ENCODE measurements around the gene MLH3. TPM values are rescaled to one million over a fixed set of nuclear protein-coding genes. Genes with fewer than 3 reads are reported as not detected.

Gene MLH3
- total and polyA plus RNA-seq, 2 of the 13 experiments (the other 11 are each of a cell fraction or from before 2014, with no cell fraction given) = 14.4 to 24.8 TPM

DNA sequence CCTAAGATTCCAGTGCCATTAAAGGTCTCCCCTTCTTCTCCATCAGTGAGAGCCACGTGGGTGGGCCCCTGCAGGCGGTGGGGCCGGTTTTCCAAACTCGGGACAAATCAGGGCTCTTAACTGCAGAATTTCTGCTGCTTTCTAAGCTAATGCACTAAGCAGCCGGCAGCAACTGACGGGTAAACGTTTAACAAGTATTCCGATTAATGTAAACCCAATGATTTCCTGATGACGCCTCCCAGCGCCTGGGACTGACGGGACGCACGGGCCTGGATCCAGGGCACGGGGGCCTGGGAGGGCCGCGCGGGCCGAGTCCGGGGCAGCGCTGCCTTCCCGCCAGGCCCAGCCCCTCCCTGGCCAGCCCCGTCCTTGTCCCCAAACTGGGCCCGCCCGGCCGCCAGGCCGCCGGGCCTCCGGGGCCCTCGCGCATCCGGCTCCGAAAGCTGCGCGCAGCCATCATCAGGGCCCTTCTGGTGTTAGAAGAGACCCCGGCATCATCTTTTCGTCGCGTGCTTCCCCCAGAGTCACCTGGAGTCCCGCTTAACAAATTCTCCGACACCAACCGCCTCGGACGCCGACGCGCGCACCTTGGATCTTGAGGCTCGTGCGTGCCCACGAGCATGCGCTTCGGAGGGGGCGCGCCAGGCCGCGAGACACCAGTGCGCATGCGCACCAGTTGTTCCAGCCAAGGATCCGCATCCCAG, at the start of gene MLH3 (continued):
- peak; percentile 31 for TF ChIP-seq YY1 (IDR thresholded peaks at IDR 0.05; ENCODE audit: insufficient read depth, insufficient replicate concordance, low read depth, low read length)
- TF ChIP-seq ZNF766 (CRISPR knock-in tag; IDR thresholded peaks at IDR 0.05; ENCODE audit: borderline replicate concordance) = peak; percentile 95
- TF ChIP-seq SETDB1 (CRISPR knock-in tag; IDR thresholded peaks at IDR 0.05; ENCODE audit: borderline replicate concordance) = no peak
- TF ChIP-seq HDAC2 (CRISPR knock-in tag; IDR thresholded peaks at IDR 0.05) = 0 out of 2 replicates have a peak, but pooled peaks have one; percentile 15
- TF ChIP-seq CAMTA2 (CRISPR knock-in tag; IDR thresholded peaks at IDR 0.05; ENCODE audit: borderline replicate concordance) = no peak
- TF ChIP-seq TBX2 (CRISPR knock-in tag; IDR thresholded peaks at IDR 0.05; ENCODE audit: borderline replicate concordance) = peak; percentile 62; the same call in 1 of the 2 replicates
- TF ChIP-seq, protein P1, sequence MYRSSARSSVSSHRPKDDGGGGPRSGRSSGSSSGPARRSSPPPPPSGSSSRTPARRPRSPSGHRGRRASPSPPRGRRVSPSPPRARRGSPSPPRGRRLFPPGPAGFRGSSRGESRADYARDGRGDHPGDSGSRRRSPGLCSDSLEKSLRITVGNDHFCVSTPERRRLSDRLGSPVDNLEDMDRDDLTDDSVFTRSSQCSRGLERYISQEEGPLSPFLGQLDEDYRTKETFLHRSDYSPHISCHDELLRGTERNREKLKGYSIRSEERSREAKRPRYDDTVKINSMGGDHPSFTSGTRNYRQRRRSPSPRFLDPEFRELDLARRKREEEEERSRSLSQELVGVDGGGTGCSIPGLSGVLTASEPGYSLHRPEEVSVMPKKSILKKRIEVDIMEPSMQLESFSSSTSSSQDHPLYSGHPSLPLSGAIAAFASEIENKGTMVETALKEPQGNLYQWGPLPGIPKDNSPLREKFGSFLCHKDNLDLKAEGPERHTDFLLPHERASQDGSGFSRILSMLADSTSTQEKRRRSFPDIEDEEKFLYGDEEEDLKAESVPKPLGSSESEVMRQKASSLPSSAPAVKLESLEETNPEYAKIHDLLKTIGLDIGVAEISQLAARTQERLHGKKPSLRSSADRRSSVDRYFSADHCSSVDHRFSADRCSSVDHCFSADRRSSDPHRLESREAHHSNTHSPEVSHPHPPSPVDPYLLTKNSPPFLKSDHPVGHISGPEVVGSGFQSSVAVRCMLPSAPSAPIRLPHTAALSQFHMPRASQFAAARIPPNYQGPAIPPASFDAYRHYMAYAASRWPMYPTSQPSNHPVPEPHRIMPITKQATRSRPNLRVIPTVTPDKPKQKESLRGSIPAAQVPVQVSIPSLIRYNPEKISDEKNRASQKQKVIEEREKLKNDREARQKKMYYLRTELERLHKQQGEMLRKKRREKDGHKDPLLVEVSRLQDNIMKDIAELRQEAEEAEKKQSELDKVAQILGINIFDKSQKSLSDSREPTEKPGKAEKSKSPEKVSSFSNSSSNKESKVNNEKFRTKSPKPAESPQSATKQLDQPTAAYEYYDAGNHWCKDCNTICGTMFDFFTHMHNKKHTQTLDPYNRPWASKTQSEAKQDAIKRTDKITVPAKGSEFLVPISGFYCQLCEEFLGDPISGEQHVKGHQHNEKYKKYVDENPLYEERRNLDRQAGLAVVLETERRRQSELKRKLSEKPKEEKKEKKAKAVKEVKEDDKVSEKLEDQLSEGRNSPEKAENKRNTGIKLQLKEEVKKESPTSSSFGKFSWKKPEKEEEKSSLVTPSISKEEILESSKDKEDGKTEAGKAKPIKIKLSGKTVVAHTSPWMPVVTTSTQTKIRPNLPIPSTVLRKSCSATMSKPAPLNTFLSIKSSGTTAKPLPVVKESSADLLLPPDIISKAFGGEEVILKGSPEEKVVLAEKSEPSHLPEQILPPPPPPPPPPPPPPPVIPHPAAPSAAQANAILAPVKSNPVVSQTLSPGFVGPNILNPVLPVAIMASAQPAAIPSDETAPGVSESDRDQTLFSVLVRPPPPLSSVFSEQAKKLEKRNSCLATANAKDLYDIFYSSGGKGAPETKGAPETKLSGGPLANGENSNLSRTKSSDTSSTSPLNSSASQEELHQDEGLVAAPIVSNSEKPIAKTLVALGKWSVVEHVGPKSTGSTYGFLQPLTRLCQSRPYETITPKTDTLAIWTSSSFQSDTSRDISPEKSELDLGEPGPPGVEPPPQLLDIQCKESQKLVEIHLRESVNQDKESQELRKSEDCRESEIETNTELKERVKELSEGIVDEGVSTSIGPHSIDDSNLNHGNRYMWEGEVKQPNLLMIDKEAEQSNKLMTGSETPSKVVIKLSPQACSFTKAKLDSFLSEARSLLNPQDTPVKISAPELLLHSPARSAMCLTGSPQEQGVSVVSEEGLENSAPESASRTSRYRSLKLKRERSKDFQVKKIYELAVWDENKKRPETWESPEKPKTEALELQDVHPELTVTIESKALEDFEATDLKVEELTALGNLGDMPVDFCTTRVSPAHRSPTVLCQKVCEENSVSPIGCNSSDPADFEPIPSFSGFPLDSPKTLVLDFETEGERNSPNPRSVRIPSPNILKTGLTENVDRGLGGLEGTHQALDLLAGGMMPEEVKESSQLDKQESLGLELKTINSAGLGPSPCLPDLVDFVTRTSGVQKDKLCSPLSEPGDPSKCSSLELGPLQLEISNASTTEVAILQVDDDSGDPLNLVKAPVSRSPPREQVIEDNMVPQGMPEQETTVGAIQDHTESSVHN (CRISPR knock-in tag; IDR thresholded peaks at IDR 0.05) = no peak
- TF ChIP-seq TP53 (CRISPR knock-in tag; conservative IDR thresholded peaks at IDR 0.05) = no peak
- TF ChIP-seq, protein P2, sequence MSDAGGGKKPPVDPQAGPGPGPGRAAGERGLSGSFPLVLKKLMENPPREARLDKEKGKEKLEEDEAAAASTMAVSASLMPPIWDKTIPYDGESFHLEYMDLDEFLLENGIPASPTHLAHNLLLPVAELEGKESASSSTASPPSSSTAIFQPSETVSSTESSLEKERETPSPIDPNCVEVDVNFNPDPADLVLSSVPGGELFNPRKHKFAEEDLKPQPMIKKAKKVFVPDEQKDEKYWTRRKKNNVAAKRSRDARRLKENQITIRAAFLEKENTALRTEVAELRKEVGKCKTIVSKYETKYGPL (CRISPR knock-in tag; IDR thresholded peaks at IDR 0.05) = peak; percentile 47; the same call in 1 of the 2 replicates
- peak; percentile 50; the same call in 1 of the 2 replicates for TF ChIP-seq CEBPG (CRISPR knock-in tag; IDR thresholded peaks at IDR 0.05)
- no peak for TF ChIP-seq TARDBP (CRISPR knock-in tag; IDR thresholded peaks at IDR 0.05)
- TF ChIP-seq AHR (CRISPR knock-in tag; IDR thresholded peaks at IDR 0.05) = no peak
- TF ChIP-seq, protein P3, sequence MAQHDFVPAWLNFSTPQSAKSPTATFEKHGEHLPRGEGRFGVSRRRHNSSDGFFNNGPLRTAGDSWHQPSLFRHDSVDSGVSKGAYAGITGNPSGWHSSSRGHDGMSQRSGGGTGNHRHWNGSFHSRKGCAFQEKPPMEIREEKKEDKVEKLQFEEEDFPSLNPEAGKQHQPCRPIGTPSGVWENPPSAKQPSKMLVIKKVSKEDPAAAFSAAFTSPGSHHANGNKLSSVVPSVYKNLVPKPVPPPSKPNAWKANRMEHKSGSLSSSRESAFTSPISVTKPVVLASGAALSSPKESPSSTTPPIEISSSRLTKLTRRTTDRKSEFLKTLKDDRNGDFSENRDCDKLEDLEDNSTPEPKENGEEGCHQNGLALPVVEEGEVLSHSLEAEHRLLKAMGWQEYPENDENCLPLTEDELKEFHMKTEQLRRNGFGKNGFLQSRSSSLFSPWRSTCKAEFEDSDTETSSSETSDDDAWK (CRISPR knock-in tag; IDR thresholded peaks at IDR 0.05) = no peak
- TF ChIP-seq, protein P4, sequence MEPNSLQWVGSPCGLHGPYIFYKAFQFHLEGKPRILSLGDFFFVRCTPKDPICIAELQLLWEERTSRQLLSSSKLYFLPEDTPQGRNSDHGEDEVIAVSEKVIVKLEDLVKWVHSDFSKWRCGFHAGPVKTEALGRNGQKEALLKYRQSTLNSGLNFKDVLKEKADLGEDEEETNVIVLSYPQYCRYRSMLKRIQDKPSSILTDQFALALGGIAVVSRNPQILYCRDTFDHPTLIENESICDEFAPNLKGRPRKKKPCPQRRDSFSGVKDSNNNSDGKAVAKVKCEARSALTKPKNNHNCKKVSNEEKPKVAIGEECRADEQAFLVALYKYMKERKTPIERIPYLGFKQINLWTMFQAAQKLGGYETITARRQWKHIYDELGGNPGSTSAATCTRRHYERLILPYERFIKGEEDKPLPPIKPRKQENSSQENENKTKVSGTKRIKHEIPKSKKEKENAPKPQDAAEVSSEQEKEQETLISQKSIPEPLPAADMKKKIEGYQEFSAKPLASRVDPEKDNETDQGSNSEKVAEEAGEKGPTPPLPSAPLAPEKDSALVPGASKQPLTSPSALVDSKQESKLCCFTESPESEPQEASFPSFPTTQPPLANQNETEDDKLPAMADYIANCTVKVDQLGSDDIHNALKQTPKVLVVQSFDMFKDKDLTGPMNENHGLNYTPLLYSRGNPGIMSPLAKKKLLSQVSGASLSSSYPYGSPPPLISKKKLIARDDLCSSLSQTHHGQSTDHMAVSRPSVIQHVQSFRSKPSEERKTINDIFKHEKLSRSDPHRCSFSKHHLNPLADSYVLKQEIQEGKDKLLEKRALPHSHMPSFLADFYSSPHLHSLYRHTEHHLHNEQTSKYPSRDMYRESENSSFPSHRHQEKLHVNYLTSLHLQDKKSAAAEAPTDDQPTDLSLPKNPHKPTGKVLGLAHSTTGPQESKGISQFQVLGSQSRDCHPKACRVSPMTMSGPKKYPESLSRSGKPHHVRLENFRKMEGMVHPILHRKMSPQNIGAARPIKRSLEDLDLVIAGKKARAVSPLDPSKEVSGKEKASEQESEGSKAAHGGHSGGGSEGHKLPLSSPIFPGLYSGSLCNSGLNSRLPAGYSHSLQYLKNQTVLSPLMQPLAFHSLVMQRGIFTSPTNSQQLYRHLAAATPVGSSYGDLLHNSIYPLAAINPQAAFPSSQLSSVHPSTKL (CRISPR knock-in tag; IDR thresholded peaks at IDR 0.05) = peak; percentile 56; the same call in 1 of the 2 replicates
- peak; percentile 86; the same call in 1 of the 2 replicates for TF ChIP-seq ZNF558 (CRISPR knock-in tag; IDR thresholded peaks at IDR 0.05; ENCODE audit: borderline replicate concordance)

Data from HepG2 (cell line).